Measurements from ENCODE around the gene HS3ST4. TPM values are rescaled to one million over a fixed set of nuclear protein-coding genes. Genes with fewer than 3 reads are reported as not detected.
"Not testable (repeated sequence)": the region's sequence is repeated elsewhere in the genome, so short reads cannot be mapped to it uniquely, and the experiment has no call there.

Gene HS3ST4
- total RNA-seq, 1 experiment from 2014 or later, result not detected

GRCh38 chr16:25771216-25771615, 79.5 kb downstream of the HS3ST4 start:
- no peak overlapping the region for H3K4me3 ChIP-seq (ENCODE audit: low read depth in 2 of 2, low read length in 2 of 2)
- no peak overlapping the region for H3K27ac ChIP-seq (ENCODE audit: low read length)
- TF ChIP-seq, protein P1, sequence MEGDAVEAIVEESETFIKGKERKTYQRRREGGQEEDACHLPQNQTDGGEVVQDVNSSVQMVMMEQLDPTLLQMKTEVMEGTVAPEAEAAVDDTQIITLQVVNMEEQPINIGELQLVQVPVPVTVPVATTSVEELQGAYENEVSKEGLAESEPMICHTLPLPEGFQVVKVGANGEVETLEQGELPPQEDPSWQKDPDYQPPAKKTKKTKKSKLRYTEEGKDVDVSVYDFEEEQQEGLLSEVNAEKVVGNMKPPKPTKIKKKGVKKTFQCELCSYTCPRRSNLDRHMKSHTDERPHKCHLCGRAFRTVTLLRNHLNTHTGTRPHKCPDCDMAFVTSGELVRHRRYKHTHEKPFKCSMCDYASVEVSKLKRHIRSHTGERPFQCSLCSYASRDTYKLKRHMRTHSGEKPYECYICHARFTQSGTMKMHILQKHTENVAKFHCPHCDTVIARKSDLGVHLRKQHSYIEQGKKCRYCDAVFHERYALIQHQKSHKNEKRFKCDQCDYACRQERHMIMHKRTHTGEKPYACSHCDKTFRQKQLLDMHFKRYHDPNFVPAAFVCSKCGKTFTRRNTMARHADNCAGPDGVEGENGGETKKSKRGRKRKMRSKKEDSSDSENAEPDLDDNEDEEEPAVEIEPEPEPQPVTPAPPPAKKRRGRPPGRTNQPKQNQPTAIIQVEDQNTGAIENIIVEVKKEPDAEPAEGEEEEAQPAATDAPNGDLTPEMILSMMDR (IDR thresholded peaks at IDR 0.05), result no peak
- ChIA-PET CTCF (no interaction called here), POLR2A (no interaction called here)
- H3K36me3 ChIP-seq (ENCODE audit: control insufficient read depth, insufficient read depth, low read length), result no peaks in the 10 kb centered on the region
- no peaks in the 10 kb centered on the region for H3K9me3 ChIP-seq (ENCODE audit: control insufficient read depth, insufficient read depth, low read depth, low read length)
- no TSS peak for BruUV-seq (replicated peaks)
- intact Hi-C loops (cut with micrococcal nuclease; ENCODE audit: unreplicated experiment), result no loop called here
- peaks cover 3% of the 10 kb centered on the region; the same call in 1 of the 2 replicates for H3K27me3 ChIP-seq (ENCODE audit: control insufficient read depth, insufficient read depth, low read length)
- no peak for ATAC-seq
- in situ Hi-C loops (cut with HindIII; ENCODE audit: low pct_unique_long_range_greater_than_20kb, low sequenced_read_pairs), result no loop called here
- H3K4me1 ChIP-seq (ENCODE audit: control insufficient read depth, insufficient read depth, low read length), result no peaks in the 10 kb centered on the region
- DNase-seq (ENCODE audit: low read depth, low spot score), result no peak

GRCh38 chr16:25771812-25772568, 80.2 kb downstream of the HS3ST4 start:
- in situ Hi-C loops (cut with HindIII; ENCODE audit: low pct_unique_long_range_greater_than_20kb, low sequenced_read_pairs), result no loop called here
- BruUV-seq (replicated peaks), result no TSS peak
- H3K27me3 ChIP-seq (ENCODE audit: control insufficient read depth, insufficient read depth, low read length), result peaks cover 3% of the 10 kb centered on the region; the same call in 1 of the 2 replicates
- no peak for DNase-seq (ENCODE audit: low read depth, low spot score)
- TF ChIP-seq, protein P1 (IDR thresholded peaks at IDR 0.05), result no peak
- TF ChIP-seq SIN3A (IDR thresholded peaks at IDR 0.05; ENCODE audit: borderline replicate concordance, insufficient read depth, low read depth, low read length) (no peak), TCF7L2 (IDR thresholded peaks at IDR 0.05; ENCODE audit: low read depth, low read length) (no peak), REST (IDR thresholded peaks at IDR 0.05; ENCODE audit: insufficient read depth in 1 of 2, low read depth in 2 of 2, low read length in 1 of 2) (no peak), POLR2AphosphoS5 (IDR thresholded peaks at IDR 0.05; ENCODE audit: low read depth, low read length) (no peak)
- H3K9me3 ChIP-seq (ENCODE audit: control insufficient read depth, insufficient read depth, low read depth, low read length), result no peaks in the 10 kb centered on the region
- no peaks in the 10 kb centered on the region for H3K36me3 ChIP-seq (ENCODE audit: control insufficient read depth, insufficient read depth, low read length)
- CTCF ChIA-PET, result no interaction called here
- no peak overlapping the region for H3K4me3 ChIP-seq (ENCODE audit: low read depth in 2 of 2, low read length in 2 of 2)
- POLR2A ChIA-PET, result no interaction called here
- intact Hi-C loops (cut with micrococcal nuclease; ENCODE audit: unreplicated experiment), result no loop called here
- no peaks in the 10 kb centered on the region for H3K4me1 ChIP-seq (ENCODE audit: control insufficient read depth, insufficient read depth, low read length)
- H3K27ac ChIP-seq (ENCODE audit: low read length), result no peak overlapping the region
- ATAC-seq, result no peak

DNA sequence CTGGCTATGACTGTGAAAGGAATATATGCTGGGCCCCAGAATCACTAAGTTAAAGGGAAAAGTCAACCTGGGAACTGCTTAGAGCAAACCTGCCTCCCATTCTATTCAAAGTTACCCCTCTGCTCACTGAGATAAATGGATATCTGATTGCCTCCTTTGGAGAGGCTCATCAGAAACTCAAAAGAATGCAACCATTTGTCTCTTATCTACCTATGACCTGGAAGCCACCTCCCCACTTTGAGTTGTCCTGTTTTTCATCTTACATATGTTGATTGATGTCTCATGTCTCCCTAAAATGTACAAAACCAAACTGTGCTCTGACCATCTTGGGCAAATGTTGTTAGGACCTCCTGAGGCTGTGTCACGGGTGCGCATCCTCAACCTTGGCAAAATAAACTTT, 84.5 kb downstream of the HS3ST4 start:
- intact Hi-C loops (cut with micrococcal nuclease; ENCODE audit: unreplicated experiment); ATAC-seq; H3K27ac ChIP-seq (ENCODE audit: low read length); CTCF ChIA-PET; H3K4me1 ChIP-seq (ENCODE audit: control insufficient read depth, insufficient read depth, low read length); H3K36me3 ChIP-seq (ENCODE audit: control insufficient read depth, insufficient read depth, low read length); in situ Hi-C loops (cut with HindIII; ENCODE audit: low pct_unique_long_range_greater_than_20kb, low sequenced_read_pairs); H3K9me3 ChIP-seq (ENCODE audit: control insufficient read depth, insufficient read depth, low read depth, low read length); BruUV-seq (replicated peaks); H3K4me3 ChIP-seq (ENCODE audit: low read depth in 2 of 2, low read length in 2 of 2); DNase-seq (ENCODE audit: low read depth, low spot score); POLR2A ChIA-PET; H3K27me3 ChIP-seq (ENCODE audit: control insufficient read depth, insufficient read depth, low read length): not testable (repeated sequence)

Data from Panc1 (cell line).